Natural killer cell (primary cell): Measurements from ENCODE around the gene MEMO1. TPM values are rescaled to one million over a fixed set of nuclear protein-coding genes. Genes with fewer than 3 reads are reported as not detected.
"Not testable (repeated sequence)": the region's sequence is repeated elsewhere in the genome, so short reads cannot be mapped to it uniquely, and the experiment has no call there.

Experiments used
- ATAC-seq, 3 donors: fragments of 150-1000 bp in 2 of 3; fragments of 200-7000 bp in 1 of 3; cut with Tn5 transposase; 1 replicate in 1 of 3; 2 replicates in 2 of 3; pipeline ENCODE4 v1.10.0; 2021; ENCODE audit warnings: mild to moderate bottlenecking in 2 of 3, moderate library complexity in 2 of 3
- DNase-seq, 2 donors: peaks; one replicate each; pipeline versions ENCODE4 v3.0.0 to v3.0.0-alpha.2; 2013 to 2021; ENCODE audit warnings: mixed read lengths in 1 of 2
- H3K27ac ChIP-seq: one replicate; pipeline ENCODE4 v1.5.1; 2013; ENCODE audit warnings: mild to moderate bottlenecking, low read length
- H3K27me3 ChIP-seq: one replicate; pipeline ENCODE4 v1.6.1; 2013; ENCODE audit warnings: low read length; ENCODE audit not compliant: control insufficient read depth, insufficient read depth
- H3K36me3 ChIP-seq: one replicate; pipeline ENCODE4 v1.6.1; 2013; ENCODE audit warnings: low read length; ENCODE audit not compliant: control insufficient read depth, insufficient read depth
- H3K4me1 ChIP-seq: one replicate; pipeline ENCODE4 v1.6.1; 2013; ENCODE audit warnings: low read length; ENCODE audit not compliant: control insufficient read depth, insufficient read depth
- H3K4me3 ChIP-seq: one replicate; pipeline ENCODE4 v1.5.1; 2013; ENCODE audit warnings: low read length
- H3K9me3 ChIP-seq: one replicate; pipeline ENCODE4 v1.6.1; 2013; ENCODE audit warnings: low read length; ENCODE audit not compliant: control insufficient read depth, insufficient read depth
- H3K27ac Mint-ChIP-seq, 2 donors: one replicate each; pipeline ENCODE4 v1.8.0; 2022; ENCODE audit warnings: mild to moderate bottlenecking in 2 of 2, mixed read lengths in 2 of 2, moderate library complexity in 1 of 2
- H3K27me3 Mint-ChIP-seq, 2 donors: one replicate each; pipeline ENCODE4 v1.8.0; 2022; ENCODE audit warnings: low read depth in 2 of 2, mixed read lengths in 2 of 2
- H3K36me3 Mint-ChIP-seq: one replicate; pipeline ENCODE4 v1.8.0; 2022; ENCODE audit warnings: mixed read lengths
- H3K4me1 Mint-ChIP-seq, 2 donors: one replicate each; pipeline ENCODE4 v1.8.0; 2022; ENCODE audit warnings: mixed read lengths in 2 of 2
- H3K4me3 Mint-ChIP-seq: one replicate; pipeline ENCODE4 v1.8.0; 2022; ENCODE audit warnings: mild to moderate bottlenecking, moderate library complexity, mixed read lengths
- H3K9me3 Mint-ChIP-seq, 2 donors: one replicate each; pipeline ENCODE4 v1.8.0; 2022; ENCODE audit warnings: mixed read lengths in 2 of 2
- CTCF ChIP-seq: fragments of 200-600 bp; IDR thresholded peaks from one replicate; pipeline ENCODE4 v1.8.0; 2022; ENCODE audit warnings: antibody characterized with exemption
- WGBS: methylation state at CpG from one replicate; pipeline ENCODE4 v1.1.7; 2013; ENCODE audit warnings: missing lambda C conversion rate; ENCODE audit not compliant: insufficient coverage; 5-methylcytosine and 5-hydroxymethylcytosine counted together
- intact Hi-C: fragments of 100-400 bp; cut with micrococcal nuclease; formaldehyde crosslinking; loops from one replicate; pipeline ENCODE4 v1.14.2; 2022
- total RNA-seq, 4 donors: library from RNA; stranded (reverse); fragments of 120-200 nt in 1 of 4; gene quantifications; one replicate each; pipeline versions ENCODE4 v1.2.3 to v1.2.4, GENCODE V29; 2013 to 2022

MEMO1 gene
- total RNA-seq, 3 donors from 2014 or later (not counting 1 experiment from before 2014, with no cell fraction given): 48.6 to 51.9 (median 51.7) TPM

- WGBS: no CpG with 5 or more reads among the region's 4 CpGs
- Histone ChIP-seq H3K27ac (no peak overlapping the region), H3K9me3 (no peaks in the 10 kb centered on the region), H3K36me3 (no peaks in the 10 kb centered on the region), H3K4me1 (no peaks in the 10 kb centered on the region), H3K4me3 (no peak overlapping the region), H3K27me3 (no peaks in the 10 kb centered on the region)
- Mint-ChIP-seq H3K4me1 (peaks cover 17 to 29% of the 10 kb centered on the region in 2 donors), H3K9me3 (no peaks in the 10 kb centered on the region), H3K4me3 (no peak overlapping the region), H3K27ac (no peak overlapping the region), H3K27me3 (no peaks in the 10 kb centered on the region), H3K36me3 (no peaks in the 10 kb centered on the region)
- TF ChIP-seq CTCF: no peak
- ATAC-seq (no peak), DNase-seq (no peak)
- intact Hi-C loops: no loop called here
Measured at GRCh38 chr2:31969178-31969577, 41.6 kb downstream of the MEMO1 start.

- Histone ChIP-seq H3K27me3 (no peaks in the 10 kb centered on the region), H3K4me1 (no peaks in the 10 kb centered on the region), H3K36me3 (no peaks in the 10 kb centered on the region), H3K27ac (no peak overlapping the region), H3K4me3 (no peak overlapping the region), H3K9me3 (no peaks in the 10 kb centered on the region)
- Mint-ChIP-seq H3K27me3 (no peaks in the 10 kb centered on the region), H3K36me3 (no peaks in the 10 kb centered on the region), H3K4me3 (no peak overlapping the region), H3K4me1 (peaks cover 21 to 29% of the 10 kb centered on the region in 2 donors), H3K9me3 (no peaks in the 10 kb centered on the region), H3K27ac (no peak overlapping the region)
- no peak for ATAC-seq
- intact Hi-C loops: no loop called here
- no peak for TF ChIP-seq CTCF
- no peak for DNase-seq
- no CpG with 5 or more reads among the region's 1 CpG for WGBS
Measured at GRCh38 chr2:31967790-31968189, 43.0 kb downstream of the MEMO1 start.

DNA sequence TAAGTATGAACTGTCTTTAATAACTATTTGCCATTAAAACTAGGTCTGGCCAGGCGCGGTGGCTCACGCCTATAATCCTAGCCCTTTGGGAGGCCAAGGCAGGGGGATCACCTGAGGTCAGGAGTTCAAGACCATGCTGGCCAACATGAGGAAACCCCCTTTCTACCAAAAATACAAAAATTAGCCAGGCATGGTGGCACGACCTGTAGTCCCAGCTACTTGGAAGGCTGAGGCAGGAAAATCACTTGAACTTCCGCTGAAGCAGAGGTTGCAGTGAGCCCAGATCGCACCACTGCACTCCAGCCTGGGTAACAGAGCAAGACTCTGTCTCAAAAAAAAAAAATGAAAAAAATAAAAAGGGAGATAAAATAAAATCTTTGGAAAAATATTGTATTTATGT lies 44.4 kb downstream of the MEMO1 start:
- ATAC-seq, H3K4me3 Mint-ChIP-seq, intact Hi-C loops, H3K9me3 ChIP-seq, H3K36me3 Mint-ChIP-seq, DNase-seq, H3K4me1 ChIP-seq, H3K27ac ChIP-seq, H3K4me3 ChIP-seq, H3K27ac Mint-ChIP-seq, H3K27me3 ChIP-seq, H3K36me3 ChIP-seq, H3K27me3 Mint-ChIP-seq, H3K9me3 Mint-ChIP-seq: not testable (repeated sequence)
- peaks cover 26 to 36% of the 10 kb centered on the region in 2 donors for H3K4me1 Mint-ChIP-seq
- 90% methylated on average over 6 of the region's 6 CpGs for WGBS

GRCh38 chr2:31965094-31965493 lies 45.7 kb downstream of the MEMO1 start:
- 98% methylated on average over 5 of the region's 5 CpGs for WGBS
- Mint-ChIP-seq H3K27ac (no peak overlapping the region), H3K9me3 (no peaks in the 10 kb centered on the region), H3K4me3 (no peak overlapping the region), H3K36me3 (no peaks in the 10 kb centered on the region), H3K27me3 (no peaks in the 10 kb centered on the region), H3K4me1 (peaks cover 26 to 41% of the 10 kb centered on the region in 2 donors)
- no peak overlapping the region for H3K4me3 ChIP-seq
- H3K27ac ChIP-seq: no peak overlapping the region
- ATAC-seq (no peak), DNase-seq (no peak)
- intact Hi-C loops: no loop called here
- peaks cover 14% of the 10 kb centered on the region for H3K4me1 ChIP-seq
- H3K27me3 ChIP-seq: no peaks in the 10 kb centered on the region
- H3K9me3 ChIP-seq: no peaks in the 10 kb centered on the region
- TF ChIP-seq CTCF: no peak
- H3K36me3 ChIP-seq: no peaks in the 10 kb centered on the region
